Sigmoid colon (tissue), 7 donors: Measurements from ENCODE around the gene ESRRB. TPM values are rescaled to one million over a fixed set of nuclear protein-coding genes. Genes with fewer than 3 reads are reported as not detected.
A peak's percentile ranks its signal among the peaks of the same experiment; 100 is the strongest.

ENCODE experiments used
- DNase-seq: peaks from one replicate; pipeline ENCODE4 v3.0.0-alpha.2; 2019
- H3K27ac ChIP-seq, 4 donors: fragments of 200-600 bp; sonication (generic); one replicate each; pipeline ENCODE4 v1.5.1; 2016 to 2019; ENCODE audit warnings: mild to moderate bottlenecking in 1 of 4
- H3K27me3 ChIP-seq, 3 donors: fragments of 200-600 bp; sonication (generic); one replicate each; pipeline ENCODE4 v1.5.1; 2019; ENCODE audit warnings: mild to moderate bottlenecking in 1 of 3
- H3K36me3 ChIP-seq, 4 donors: fragments of 200-600 bp; sonication (generic); one replicate each; pipeline ENCODE4 v1.5.1; 2016 to 2019
- H3K4me1 ChIP-seq, 4 donors: fragments of 200-600 bp; sonication (generic); one replicate each; pipeline ENCODE4 v1.5.1; 2017 to 2019
- H3K4me3 ChIP-seq, 4 donors: fragments of 200-600 bp; sonication (generic); one replicate each; pipeline ENCODE4 v1.5.1; 2017 to 2019; ENCODE audit warnings: mild to moderate bottlenecking in 2 of 4, moderate library complexity in 1 of 4
- H3K9me3 ChIP-seq, 4 donors: fragments of 200-600 bp in 3 of 4; sonication (generic) in 3 of 4; one replicate each; pipeline versions ENCODE4 v1.5.1 to v1.6.1; 2013 to 2019
- CTCF ChIP-seq, 4 experiments: fragments of 450-650 bp in 3 of 4; fragments of 200-600 bp in 1 of 4; IDR thresholded peaks; one replicate each; pipeline ENCODE4 v1.5.1; 2016 to 2019; ENCODE audit warnings: antibody characterized with exemption in 4 of 4, mild to moderate bottlenecking in 3 of 4, moderate library complexity in 2 of 4
- EP300 ChIP-seq, 4 donors: sonication (generic); formaldehyde crosslinking; IDR thresholded peaks; one replicate each; pipeline ENCODE4 v1.6.1; 2017; ENCODE audit warnings: antibody characterized with exemption in 4 of 4
- POLR2A ChIP-seq, 2 donors: fragments of 450-650 bp; IDR thresholded peaks; one replicate each; pipeline ENCODE4 v1.6.1; 2016; ENCODE audit warnings: antibody characterized with exemption in 2 of 2, mild to moderate bottlenecking in 2 of 2, moderate library complexity in 2 of 2
- POLR2AphosphoS5 ChIP-seq, 4 donors: sonication (generic); formaldehyde crosslinking; IDR thresholded peaks; one replicate each; pipeline ENCODE4 v1.6.1; 2017; ENCODE audit warnings: antibody characterized with exemption in 4 of 4
- WGBS, 2 donors: extraction: QIAGEN DNeasy Blood & Tissue Kit; methylation state at CpG; one replicate each; pipeline ENCODE4 v1.1.7; 2013; 5-methylcytosine and 5-hydroxymethylcytosine counted together
- intact Hi-C: fragments of 100-400 bp; cut with DNase I; formaldehyde crosslinking; loops from one replicate; pipeline ENCODE4 v1.15.1; 2023
- polyA plus RNA-seq, 3 donors: library from polyadenylated mRNA; stranded (reverse); fragments of 200-250 nt; gene quantifications; one replicate each; pipeline ENCODE4 v1.2.3, GENCODE V29; 2013
- total RNA-seq, 4 donors: library from RNA; depleted of rRNA; stranded (reverse); fragments of >200 nt; gene quantifications; one replicate each; pipeline ENCODE4 v1.1.0, GENCODE V29; 2016
- donor health status: healthy with polysubstance abuse.
- donor health status: Bipolar disorder and iron deficiency.
- donor health status: healthy.

ESRRB gene
- total and polyA plus RNA-seq, 7 donors = under 0.01 to 0.04 TPM; not detected in 5

- no peaks in the 10 kb centered on the region for H3K9me3 ChIP-seq
- H3K27me3 ChIP-seq = peaks cover 0 to 7% (median 4%) of the 10 kb centered on the region in 3 donors
- H3K4me3 ChIP-seq = no peak overlapping the region
- TF ChIP-seq EP300 (IDR thresholded peaks at IDR 0.05) (no peak), POLR2AphosphoS5 (IDR thresholded peaks at IDR 0.05) (no peak), CTCF (IDR thresholded peaks at IDR 0.05) (no peak), POLR2A (IDR thresholded peaks at IDR 0.05) (no peak)
- no peak for DNase-seq
- intact Hi-C loops = loop anchor here (1.0 to 10.0 kb wide), 3 partner anchors 295 to 647 kb away; no protein-coding TSS in a partner anchor
- no peak overlapping the region for H3K27ac ChIP-seq
- 77 to 79% methylated on average over 5 of the region's 5 CpGs for WGBS, 2 donors
- H3K36me3 ChIP-seq = no peaks in the 10 kb centered on the region
- peaks cover 0 to 10% (median 6%) of the 10 kb centered on the region in 4 donors for H3K4me1 ChIP-seq
Observed at GRCh38 chr14:76351941-76352340, 24.0 kb upstream of the ESRRB start.

- intact Hi-C loops = loop anchor here (1.0 to 10.0 kb wide), 3 partner anchors 295 to 648 kb away; no protein-coding TSS in a partner anchor
Observed at GRCh38 chr14:76352639-76353281, 23.2 kb upstream of the ESRRB start.

GRCh38 chr14:76354310-76354709, 21.6 kb upstream of the ESRRB start:
- H3K27me3 ChIP-seq = peaks cover 0 to 7% (median 4%) of the 10 kb centered on the region in 3 donors
- DNase-seq = no peak
- 90 to 92% methylated on average over 4 of the region's 4 CpGs for WGBS, 2 donors
- no peak overlapping the region for H3K4me3 ChIP-seq
- H3K36me3 ChIP-seq = no peaks in the 10 kb centered on the region
- intact Hi-C loops = loop anchor here (5.0 to 10.0 kb wide), 2 partner anchors 293 to 650 kb away; no protein-coding TSS in a partner anchor
- peaks cover 0 to 10% (median 6%) of the 10 kb centered on the region in 4 donors for H3K4me1 ChIP-seq
- H3K9me3 ChIP-seq = no peaks in the 10 kb centered on the region
- no peak overlapping the region for H3K27ac ChIP-seq
- TF ChIP-seq POLR2A (IDR thresholded peaks at IDR 0.05) = no peak
- no peak for TF ChIP-seq POLR2AphosphoS5 (IDR thresholded peaks at IDR 0.05)
- no peak for TF ChIP-seq CTCF (IDR thresholded peaks at IDR 0.05)
- TF ChIP-seq EP300 (IDR thresholded peaks at IDR 0.05) = no peak

More at GRCh38 chr14:76352639-76353281, 23.2 kb upstream of the ESRRB start:
- TF ChIP-seq CTCF (IDR thresholded peaks at IDR 0.05) = peak; percentile 66 to 87 (median 74)
- TF ChIP-seq POLR2AphosphoS5 (IDR thresholded peaks at IDR 0.05) = no peak
- WGBS, 2 donors = 6 to 7% methylated on average over 40 of the region's 40 CpGs
- DNase-seq = no peak
- Histone ChIP-seq H3K9me3 (no peaks in the 10 kb centered on the region), H3K4me1 (peaks cover 0 to 10% (median 6%) of the 10 kb centered on the region in 4 donors), H3K36me3 (no peaks in the 10 kb centered on the region), H3K27me3 (peaks cover 0 to 7% (median 4%) of the 10 kb centered on the region in 3 donors), H3K27ac (no peak overlapping the region), H3K4me3 (peak overlapping the region in 3 of 4 donors; percentile 28 to 41 (median 30))

GRCh38 chr14:76355771-76356170, 20.2 kb upstream of the ESRRB start:
- WGBS, 2 donors = 88 to 89% methylated on average over 3 of the region's 3 CpGs
- DNase-seq = no peak
- H3K4me3 ChIP-seq = no peak overlapping the region
- H3K36me3 ChIP-seq = no peaks in the 10 kb centered on the region
- intact Hi-C loops = loop anchor here (10.0 kb wide), 1 partner anchor 651 kb away; no protein-coding TSS in a partner anchor
- H3K27ac ChIP-seq = no peak overlapping the region
- peaks cover 0 to 7% (median 4%) of the 10 kb centered on the region in 3 donors for H3K27me3 ChIP-seq
- H3K9me3 ChIP-seq = no peaks in the 10 kb centered on the region
- H3K4me1 ChIP-seq = peaks cover 0 to 10% (median 6%) of the 10 kb centered on the region in 4 donors
- TF ChIP-seq EP300 (IDR thresholded peaks at IDR 0.05) = no peak
- no peak for TF ChIP-seq CTCF (IDR thresholded peaks at IDR 0.05)
- no peak for TF ChIP-seq POLR2A (IDR thresholded peaks at IDR 0.05)
- TF ChIP-seq POLR2AphosphoS5 (IDR thresholded peaks at IDR 0.05) = no peak
